Tongue (tissue), 2 donors: ENCODE data around the gene MAP4K1. TPM values are rescaled to one million over a fixed set of nuclear protein-coding genes. Genes with fewer than 3 reads are reported as not detected.
A peak's percentile ranks its signal among the peaks of the same experiment; 100 is the strongest.
"Not testable (repeated sequence)": the region's sequence is repeated elsewhere in the genome, so short reads cannot be mapped to it uniquely, and the experiment has no call there.

Experiments used
- DNase-seq: peaks from one replicate; pipeline ENCODE4 v3.0.0-alpha.2; 2015
- total RNA-seq: library from RNA; depleted of rRNA; stranded (reverse); fragments of >200 nt; gene quantifications from one replicate; pipeline ENCODE4 v1.2.3, GENCODE V29; 2014

Gene MAP4K1
- total RNA-seq, 1 donor from 2014 or later = 2.9 TPM

- no peak for DNase-seq
These were observed 7.1 kb upstream of the MAP4K1 start for GRCh38 chr19:38624822-38625221.

- DNase-seq = no peak
These were observed 1.8 kb upstream of the MAP4K1 start for GRCh38 chr19:38619361-38620174.

GRCh38 chr19:38618590-38619360 lies 1.0 kb upstream of the MAP4K1 start, which contains the start of gene EIF3K:
Gene EIF3K (plus strand): TSS chr19:38619188. CDS start chr19:38619269, 81 bp downstream.
- DNase-seq = peak; percentile 100

- no peak for DNase-seq
These were observed 430 bp downstream of the MAP4K1 start for GRCh38 chr19:38617283-38617763.

GRCh38 chr19:38616265-38616664 lies 1.5 kb downstream of the MAP4K1 start:
- DNase-seq = no peak

- no peak for DNase-seq
These were observed 2.7 kb downstream of the MAP4K1 start for GRCh38 chr19:38615007-38615581.

- no peak for DNase-seq
These were observed 3.5 kb downstream of the MAP4K1 start for GRCh38 chr19:38614289-38614688.

- DNase-seq = no peak
These were observed 11.6 kb downstream of the MAP4K1 start for GRCh38 chr19:38606131-38606530.

- DNase-seq = not testable (repeated sequence)
These were observed 14.9 kb downstream of the MAP4K1 start for GRCh38 chr19:38602856-38603255.

GRCh38 chr19:38599722-38600121 lies 18.0 kb downstream of the MAP4K1 start:
- DNase-seq = no peak

- no peak for DNase-seq
These were observed 20.7 kb downstream of the MAP4K1 start for GRCh38 chr19:38597075-38597474.

- DNase-seq = peak; percentile 74
These were observed 21.4 kb downstream of the MAP4K1 start for GRCh38 chr19:38596057-38596981.

- no peak for DNase-seq
These were observed 24.8 kb downstream of the MAP4K1 start for GRCh38 chr19:38592940-38593339.

GRCh38 chr19:38588041-38588440 lies 29.7 kb downstream of the MAP4K1 start:
- no peak for DNase-seq

- no peak for DNase-seq
These were observed 30.2 kb downstream of the MAP4K1 start for GRCh38 chr19:38587562-38587961.

GRCh38 chr19:38583985-38584305 lies 33.8 kb downstream of the MAP4K1 start:
- DNase-seq = no peak

GRCh38 chr19:38583219-38583984 lies 34.4 kb downstream of the MAP4K1 start:
- DNase-seq = no peak

GRCh38 chr19:38580080-38580479 lies 37.7 kb downstream of the MAP4K1 start:
- no peak for DNase-seq

- not testable (repeated sequence) for DNase-seq
These were observed 38.4 kb downstream of the MAP4K1 start for GRCh38 chr19:38579304-38579703.

- no peak for DNase-seq
These were observed 39.9 kb downstream of the MAP4K1 start for GRCh38 chr19:38577826-38578225.

- no peak for DNase-seq
These were observed 46.1 kb downstream of the MAP4K1 start for GRCh38 chr19:38571682-38572081.
